H9 (cell line): ENCODE data around the gene NRG3. TPM values are rescaled to one million over a fixed set of nuclear protein-coding genes. Genes with fewer than 3 reads are reported as not detected.

Experiments used
- DNase-seq: peaks from one replicate; pipeline ENCODE4 v3.0.0-alpha.2; 2017
- H2AFZ ChIP-seq: one replicate; pipeline ENCODE4 v1.6.1; 2013; ENCODE audit warnings: mild to moderate bottlenecking, low read length, control low read depth, moderate library complexity
- H2AK5ac ChIP-seq: 2 replicates; pipeline ENCODE4 v1.6.1; 2013; ENCODE audit warnings: low read length, control low read depth, mixed read lengths; ENCODE audit not compliant: insufficient read length
- H2BK120ac ChIP-seq: one replicate; pipeline ENCODE4 v1.6.1; 2013; ENCODE audit warnings: low read depth, mild to moderate bottlenecking, low read length, control low read depth, inconsistent platforms; ENCODE audit not compliant: poor library complexity, severe bottlenecking
- H2BK12ac ChIP-seq: 2 replicates; pipeline ENCODE4 v1.6.1; 2013; ENCODE audit warnings: low read length, control low read depth, mixed read lengths, low read depth; ENCODE audit not compliant: insufficient read length
- H2BK15ac ChIP-seq: 2 replicates; pipeline ENCODE4 v1.6.1; 2013; ENCODE audit warnings: low read depth, low read length, control low read depth
- H2BK20ac ChIP-seq: one replicate; pipeline ENCODE4 v1.6.1; 2013; ENCODE audit warnings: low read depth, mild to moderate bottlenecking, low read length, control low read depth, inconsistent platforms; ENCODE audit not compliant: poor library complexity, severe bottlenecking
- H2BK5ac ChIP-seq: 2 replicates; pipeline ENCODE4 v1.6.1; 2013; ENCODE audit warnings: low read length, control low read depth, mixed read lengths; ENCODE audit not compliant: insufficient read length
- H3K14ac ChIP-seq: 2 replicates; pipeline ENCODE4 v1.6.1; 2013; ENCODE audit warnings: low read length, control low read depth; ENCODE audit not compliant: insufficient read depth
- H3K18ac ChIP-seq: 2 replicates; pipeline ENCODE4 v1.6.1; 2013; ENCODE audit warnings: low read depth, mild to moderate bottlenecking, mixed read lengths, low read length, control low read depth; ENCODE audit not compliant: insufficient read length
- H3K23ac ChIP-seq: 2 replicates; pipeline ENCODE4 v1.6.1; 2013; ENCODE audit warnings: low read length, control low read depth, mixed read lengths, low read depth; ENCODE audit not compliant: insufficient read length
- H3K23me2 ChIP-seq: 2 replicates; pipeline ENCODE4 v1.6.1; 2013; ENCODE audit warnings: low read depth, mild to moderate bottlenecking, mixed read lengths, low read length, control low read depth; ENCODE audit not compliant: insufficient read length, poor library complexity, severe bottlenecking
- H3K27ac ChIP-seq: 2 replicates; pipeline ENCODE4 v1.5.1; 2013; ENCODE audit warnings: low read length, control low read depth, mixed read lengths, low read depth; ENCODE audit not compliant: insufficient read length
- H3K27me3 ChIP-seq: 2 replicates; pipeline ENCODE4 v1.6.1; 2013; ENCODE audit warnings: low read length, control low read depth, inconsistent platforms; ENCODE audit not compliant: insufficient read depth
- H3K4ac ChIP-seq: 2 replicates; pipeline ENCODE4 v1.6.1; 2013; ENCODE audit warnings: low read depth, mild to moderate bottlenecking, control low read depth, inconsistent platforms, low read length, moderate library complexity
- H3K4me1 ChIP-seq: 2 replicates; pipeline ENCODE4 v1.6.1; 2013; ENCODE audit warnings: low read length, control low read depth, inconsistent platforms; ENCODE audit not compliant: insufficient read depth
- H3K4me2 ChIP-seq: 2 replicates; pipeline ENCODE4 v1.6.1; 2013; ENCODE audit warnings: low read length, control low read depth, mixed read lengths; ENCODE audit not compliant: insufficient read length, insufficient read depth
- H3K56ac ChIP-seq: 2 replicates; pipeline ENCODE4 v1.6.1; 2013; ENCODE audit warnings: low read depth, mild to moderate bottlenecking, mixed read lengths, low read length, control low read depth; ENCODE audit not compliant: insufficient read length
- H3K79me1 ChIP-seq: 2 replicates; pipeline ENCODE4 v1.6.1; 2013; ENCODE audit warnings: low read depth, mild to moderate bottlenecking, moderate library complexity, low read length, control low read depth, inconsistent platforms; ENCODE audit not compliant: insufficient read depth, poor library complexity, severe bottlenecking
- H3K79me2 ChIP-seq: 2 replicates; pipeline ENCODE4 v1.6.1; 2013; ENCODE audit warnings: low read length, control low read depth, inconsistent platforms; ENCODE audit not compliant: insufficient read depth
- H3K9ac ChIP-seq: 2 replicates; pipeline ENCODE4 v1.6.1; 2013; ENCODE audit warnings: low read length, control low read depth, mixed read lengths; ENCODE audit not compliant: insufficient read length; ENCODE audit errors: extremely low read depth
- H3K9me3 ChIP-seq: one replicate; pipeline ENCODE4 v1.6.1; 2013; ENCODE audit warnings: low read depth, low read length, inconsistent platforms; ENCODE audit not compliant: control insufficient read depth
- H3T11ph ChIP-seq: one replicate; pipeline ENCODE4 v1.6.1; 2013; ENCODE audit warnings: mild to moderate bottlenecking, low read length, control low read depth, inconsistent platforms
- H4K20me1 ChIP-seq: one replicate; pipeline ENCODE4 v1.6.1; 2013; ENCODE audit not compliant: control insufficient read depth, insufficient read length, insufficient read depth
- H4K5ac ChIP-seq: 2 replicates; pipeline ENCODE4 v1.6.1; 2013; ENCODE audit warnings: low read depth, mild to moderate bottlenecking, mixed read lengths, low read length, control low read depth; ENCODE audit not compliant: insufficient read length
- H4K8ac ChIP-seq: replicated peaks from 2 replicates; pipeline ENCODE4 v1.6.1; 2013; ENCODE audit warnings: low read length, control low read depth, mixed read lengths, low read depth; ENCODE audit not compliant: insufficient read length
- H4K91ac ChIP-seq: 2 replicates; pipeline ENCODE4 v1.6.1; 2013; ENCODE audit warnings: low read depth, mild to moderate bottlenecking, moderate library complexity, mixed read lengths, low read length, control low read depth; ENCODE audit not compliant: insufficient read length
- H3K27ac Mint-ChIP-seq, 3 experiments: 2 replicates in 2 of 3; 3 replicates in 1 of 3; pipeline ENCODE4 v1.8.0; 2020 to 2021; ENCODE audit warnings: mixed read lengths in 3 of 3, mild to moderate bottlenecking in 1 of 3, moderate library complexity in 1 of 3
- H3K27me3 Mint-ChIP-seq: 2 replicates; pipeline ENCODE4 v1.8.0; 2021; ENCODE audit warnings: low read depth, mild to moderate bottlenecking, moderate library complexity, mixed read lengths
- H3K36me3 Mint-ChIP-seq, 3 experiments: 2 replicates in 2 of 3; 3 replicates in 1 of 3; pipeline ENCODE4 v1.8.0; 2020 to 2021; ENCODE audit warnings: low read depth in 3 of 3, mixed read lengths in 3 of 3; ENCODE audit not compliant: insufficient read depth in 1 of 3
- H3K4me1 Mint-ChIP-seq, 2 experiments: 2 replicates each; pipeline ENCODE4 v1.8.0; 2020; ENCODE audit warnings: mixed read lengths in 2 of 2
- H3K4me3 Mint-ChIP-seq, 2 experiments: 2 replicates in 1 of 2; 3 replicates in 1 of 2; pipeline ENCODE4 v1.8.0; 2020 to 2021; ENCODE audit warnings: mild to moderate bottlenecking in 2 of 2, mixed read lengths in 2 of 2, moderate library complexity in 1 of 2
- H3K9me3 Mint-ChIP-seq, 2 experiments: 2 replicates in 1 of 2; 3 replicates in 1 of 2; pipeline ENCODE4 v1.8.0; 2020; ENCODE audit warnings: mild to moderate bottlenecking in 2 of 2, mixed read lengths in 2 of 2, moderate library complexity in 1 of 2
- WGBS: extraction: QIAGEN DNeasy Blood & Tissue Kit; methylation state at CpG from one replicate; pipeline ENCODE4 v1.1.7; 2013; ENCODE audit warnings: missing lambda C conversion rate, low lambda C conversion rate, mixed read lengths; ENCODE audit not compliant: insufficient read length; ENCODE audit errors: extremely low coverage; 5-methylcytosine and 5-hydroxymethylcytosine counted together
- total RNA-seq: library from RNA; stranded (reverse); gene quantifications from 2 replicates; pipeline ENCODE4 v1.2.1, GENCODE V29; 2021
- TF ChIP-seq, protein P1 (sequence below): fragments of 200-600 bp; sonication (generic); conservative IDR thresholded peaks from 3 replicates; pipeline ENCODE4 v1.8.0; 2021; ENCODE audit warnings: antibody characterized with exemption, mild to moderate bottlenecking

The NRG3 gene
- total RNA-seq, 1 experiment from 2014 or later: 1.6 TPM

DNA sequence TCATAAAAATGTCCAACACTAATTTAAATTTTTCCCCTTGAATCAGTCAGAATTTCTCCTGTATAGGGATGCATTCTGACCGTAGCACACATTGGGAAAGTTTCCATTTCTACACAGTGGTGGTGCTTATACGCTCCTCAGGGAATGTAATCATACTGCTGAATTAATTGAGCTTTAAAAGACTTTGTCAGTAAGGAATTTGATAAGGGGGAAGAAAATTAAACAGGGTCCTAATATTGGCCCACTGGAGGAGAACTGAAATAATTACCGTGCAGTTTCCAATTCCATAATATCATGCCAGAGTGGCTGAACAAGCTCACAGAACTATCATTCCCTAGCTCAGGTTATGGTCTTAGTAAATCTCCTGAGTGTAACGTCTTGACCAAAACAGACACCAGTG lies 1041.9 kb downstream of the NRG3 start:
- Histone ChIP-seq H3K18ac (no peak overlapping the region), H2BK15ac (no peak overlapping the region), H4K91ac (no peak overlapping the region), H4K20me1 (no peaks in the 10 kb centered on the region), H4K5ac (no peak overlapping the region), H3K27me3 (no peaks in the 10 kb centered on the region), H3K56ac (no peak overlapping the region), H2BK20ac (no peak overlapping the region), H3K79me1 (no peaks in the 10 kb centered on the region), H3K14ac (no peak overlapping the region), H3K23ac (no peak overlapping the region), H3K79me2 (no peaks in the 10 kb centered on the region), H3K4ac (no peak overlapping the region), H3K9ac (no peak overlapping the region), H4K8ac (no peak overlapping the region), H3K4me2 (no peak overlapping the region), H3T11ph (no peak overlapping the region), H3K4me1 (no peaks in the 10 kb centered on the region), H2BK5ac (no peak overlapping the region), H2AK5ac (no peak overlapping the region), H2BK120ac (no peak overlapping the region), H3K9me3 (no peaks in the 10 kb centered on the region), H3K27ac (no peak overlapping the region), H2BK12ac (no peak overlapping the region), H2AFZ (no peak overlapping the region), H3K23me2 (no peaks in the 10 kb centered on the region)
- TF ChIP-seq, protein P1, sequence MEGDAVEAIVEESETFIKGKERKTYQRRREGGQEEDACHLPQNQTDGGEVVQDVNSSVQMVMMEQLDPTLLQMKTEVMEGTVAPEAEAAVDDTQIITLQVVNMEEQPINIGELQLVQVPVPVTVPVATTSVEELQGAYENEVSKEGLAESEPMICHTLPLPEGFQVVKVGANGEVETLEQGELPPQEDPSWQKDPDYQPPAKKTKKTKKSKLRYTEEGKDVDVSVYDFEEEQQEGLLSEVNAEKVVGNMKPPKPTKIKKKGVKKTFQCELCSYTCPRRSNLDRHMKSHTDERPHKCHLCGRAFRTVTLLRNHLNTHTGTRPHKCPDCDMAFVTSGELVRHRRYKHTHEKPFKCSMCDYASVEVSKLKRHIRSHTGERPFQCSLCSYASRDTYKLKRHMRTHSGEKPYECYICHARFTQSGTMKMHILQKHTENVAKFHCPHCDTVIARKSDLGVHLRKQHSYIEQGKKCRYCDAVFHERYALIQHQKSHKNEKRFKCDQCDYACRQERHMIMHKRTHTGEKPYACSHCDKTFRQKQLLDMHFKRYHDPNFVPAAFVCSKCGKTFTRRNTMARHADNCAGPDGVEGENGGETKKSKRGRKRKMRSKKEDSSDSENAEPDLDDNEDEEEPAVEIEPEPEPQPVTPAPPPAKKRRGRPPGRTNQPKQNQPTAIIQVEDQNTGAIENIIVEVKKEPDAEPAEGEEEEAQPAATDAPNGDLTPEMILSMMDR: no peak
- no peak for DNase-seq
- Mint-ChIP-seq H3K36me3 (peaks cover 0 to 6% (median 2%) of the 10 kb centered on the region in 3 experiments; a peak in 4 of 7 replicates), H3K27me3 (no peaks in the 10 kb centered on the region), H3K27ac (no peak overlapping the region), H3K4me1 (no peaks in the 10 kb centered on the region), H3K9me3 (peaks cover 6 to 9% of the 10 kb centered on the region in 2 experiments; a peak in 4 of 5 replicates), H3K4me3 (no peak overlapping the region)
- whole genome bisulfite sequencing: no CpG with 5 or more reads among the region's 4 CpGs
